OCI-M1 (cell line): ENCODE data around the gene KCNH4.
"Not testable (repeated sequence)": the region's sequence is repeated elsewhere in the genome, so short reads cannot be mapped to it uniquely, and the experiment has no call there.

Experiments used
- DNase-seq: peaks from one replicate; lab custom pipeline; 2025; lab: John Stamatoyannopoulos, UW

KCNH4 gene

DNA sequence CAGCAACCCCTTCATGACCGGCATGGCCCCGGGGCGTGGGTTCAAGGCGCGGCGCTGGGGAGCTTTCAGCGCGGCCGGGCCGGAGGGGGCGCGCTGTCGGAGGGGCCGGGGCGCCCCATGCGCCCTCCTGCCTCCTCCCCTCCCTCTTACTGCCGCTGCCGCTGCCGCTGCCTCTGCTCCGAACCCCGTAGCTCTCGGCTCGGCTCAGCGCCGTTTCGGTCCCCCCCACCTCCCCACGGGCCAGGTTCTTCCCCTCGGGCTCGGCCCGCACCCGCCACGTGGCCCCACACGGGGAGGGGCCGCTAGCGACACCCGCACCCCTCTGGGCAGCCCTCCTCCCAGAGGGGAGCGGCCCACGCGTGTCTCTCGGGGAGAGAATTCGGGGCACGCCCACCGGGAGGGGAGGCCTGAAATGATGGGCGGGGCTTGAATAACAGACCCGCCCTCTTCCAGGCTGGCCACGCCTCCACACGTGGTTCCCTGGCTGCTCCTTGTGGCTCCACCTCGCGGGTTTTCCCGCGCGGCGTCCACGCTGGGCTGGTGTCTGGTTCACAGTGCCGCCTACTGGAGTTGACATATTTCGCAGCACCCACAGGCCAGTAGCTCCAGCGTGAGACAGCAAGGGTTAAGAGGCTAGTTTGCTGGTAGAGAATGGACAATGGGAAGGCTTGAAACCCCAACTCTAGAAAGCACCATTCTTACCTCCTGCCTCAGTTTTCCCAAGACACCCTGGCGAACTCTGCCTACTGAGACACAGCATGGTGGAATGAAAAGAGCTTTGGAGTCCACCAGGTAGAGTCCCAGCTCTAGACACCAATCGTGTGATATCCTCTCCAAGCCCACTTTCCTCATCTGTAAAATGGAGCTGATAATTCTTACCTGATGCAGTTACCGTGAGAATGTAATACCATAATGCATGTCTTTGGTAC is at the start of gene KCNH4:
Gene KCNH4, minus strand, starts transcription at position 221 of the 929 bp plus-strand sequence. Its CDS starts 197 bp downstream, at position 24.
- peak; percentile 92 for DNase-seq

DNA sequence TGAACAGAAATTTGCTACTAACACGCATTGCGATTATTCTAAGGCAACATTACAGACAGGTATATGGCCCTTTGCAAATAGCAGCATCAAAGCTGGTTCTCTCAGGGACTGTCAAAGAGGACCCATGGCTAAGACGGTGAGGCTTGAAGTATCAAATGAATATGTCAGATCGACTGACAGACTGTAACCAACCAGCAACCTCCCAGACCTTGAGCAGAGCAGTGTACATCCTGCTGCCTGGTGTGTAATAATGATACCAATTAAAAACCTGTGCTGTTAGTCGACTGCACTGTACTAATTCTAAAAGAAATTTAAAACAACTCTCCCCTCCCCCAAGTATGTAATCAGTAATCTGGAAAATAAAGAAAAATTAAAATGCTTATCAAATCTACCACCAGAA is 49.3 kb upstream of the KCNH4 start:
- no peak for DNase-seq

DNA sequence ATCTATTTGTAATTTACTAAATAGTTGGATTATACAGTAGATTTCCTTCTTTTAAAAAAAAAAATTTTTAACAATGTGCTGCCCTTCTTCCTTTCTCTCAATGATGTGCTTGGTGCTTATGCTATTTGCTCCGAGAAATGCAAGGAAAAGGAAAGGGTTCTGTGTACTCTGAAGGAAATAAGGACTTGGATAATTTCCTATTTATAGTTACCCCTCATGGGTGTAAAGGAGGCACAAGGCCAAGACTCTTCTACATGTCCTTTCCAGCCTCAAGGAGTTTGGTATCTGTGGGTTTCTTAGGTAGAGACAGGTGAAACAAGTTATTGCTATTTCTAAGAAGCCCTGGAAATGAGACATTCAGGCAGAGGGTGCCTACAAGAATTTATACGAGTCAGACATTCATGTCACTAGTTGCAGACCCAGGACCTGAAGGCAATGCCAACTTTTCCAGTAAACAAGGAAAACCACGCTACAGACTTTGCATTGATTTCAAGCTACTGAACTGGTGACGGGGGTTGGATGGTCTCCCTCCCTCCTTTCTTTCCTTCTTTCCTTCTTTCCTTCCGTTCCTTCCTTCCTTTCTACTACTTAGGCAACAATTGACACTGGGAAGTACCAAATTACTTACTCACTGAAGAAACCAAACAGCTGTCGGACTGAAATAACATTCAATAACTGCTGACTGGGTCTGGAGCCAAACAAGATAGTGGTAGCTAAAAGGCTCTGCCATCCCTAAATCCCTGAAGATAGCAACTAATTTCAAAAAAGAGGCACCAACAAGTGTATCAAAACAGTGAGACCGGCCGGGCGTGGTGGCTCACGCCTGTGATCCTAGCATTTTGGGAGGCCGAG is 47.1 kb upstream of the KCNH4 start:
- DNase-seq = no peak

DNA sequence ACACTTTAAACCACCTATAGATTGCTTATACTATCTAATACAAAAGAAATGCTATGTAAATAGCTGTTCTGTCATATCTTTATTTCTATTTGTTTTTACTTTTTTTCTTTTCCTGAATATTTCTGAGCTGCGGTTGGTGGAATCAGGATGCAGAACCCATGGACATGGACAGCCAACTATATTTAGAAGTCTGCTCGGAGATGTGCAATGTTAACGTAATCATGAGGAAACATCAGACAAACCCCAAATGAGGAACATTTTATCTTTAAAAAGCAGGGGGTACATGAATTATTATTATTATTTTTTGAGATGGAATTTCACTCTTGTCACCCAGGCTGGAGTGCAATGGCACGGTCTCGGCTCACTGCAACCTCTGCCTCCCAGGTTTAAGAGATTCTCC is 44.7 kb upstream of the KCNH4 start:
- DNase-seq = no peak

DNA sequence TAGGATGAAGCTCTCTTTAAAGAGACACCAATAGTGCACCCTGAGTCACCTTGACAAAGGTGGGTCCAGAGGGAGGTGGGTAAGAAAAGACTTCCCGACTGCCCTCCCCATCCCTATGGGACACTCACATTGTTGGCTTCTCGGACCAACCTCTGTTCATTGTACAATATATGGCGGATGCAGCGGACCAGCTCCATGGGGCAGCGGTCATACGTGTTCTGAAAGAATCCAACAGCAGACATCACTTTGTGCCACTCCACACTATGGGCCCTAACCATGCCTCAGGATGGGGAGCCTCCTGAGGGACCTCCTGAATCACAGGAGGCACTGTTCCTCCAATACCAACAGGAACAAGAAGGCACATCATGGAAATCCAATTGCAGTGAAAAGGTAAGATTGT is 43.7 kb upstream of the KCNH4 start:
- no peak for DNase-seq

DNA sequence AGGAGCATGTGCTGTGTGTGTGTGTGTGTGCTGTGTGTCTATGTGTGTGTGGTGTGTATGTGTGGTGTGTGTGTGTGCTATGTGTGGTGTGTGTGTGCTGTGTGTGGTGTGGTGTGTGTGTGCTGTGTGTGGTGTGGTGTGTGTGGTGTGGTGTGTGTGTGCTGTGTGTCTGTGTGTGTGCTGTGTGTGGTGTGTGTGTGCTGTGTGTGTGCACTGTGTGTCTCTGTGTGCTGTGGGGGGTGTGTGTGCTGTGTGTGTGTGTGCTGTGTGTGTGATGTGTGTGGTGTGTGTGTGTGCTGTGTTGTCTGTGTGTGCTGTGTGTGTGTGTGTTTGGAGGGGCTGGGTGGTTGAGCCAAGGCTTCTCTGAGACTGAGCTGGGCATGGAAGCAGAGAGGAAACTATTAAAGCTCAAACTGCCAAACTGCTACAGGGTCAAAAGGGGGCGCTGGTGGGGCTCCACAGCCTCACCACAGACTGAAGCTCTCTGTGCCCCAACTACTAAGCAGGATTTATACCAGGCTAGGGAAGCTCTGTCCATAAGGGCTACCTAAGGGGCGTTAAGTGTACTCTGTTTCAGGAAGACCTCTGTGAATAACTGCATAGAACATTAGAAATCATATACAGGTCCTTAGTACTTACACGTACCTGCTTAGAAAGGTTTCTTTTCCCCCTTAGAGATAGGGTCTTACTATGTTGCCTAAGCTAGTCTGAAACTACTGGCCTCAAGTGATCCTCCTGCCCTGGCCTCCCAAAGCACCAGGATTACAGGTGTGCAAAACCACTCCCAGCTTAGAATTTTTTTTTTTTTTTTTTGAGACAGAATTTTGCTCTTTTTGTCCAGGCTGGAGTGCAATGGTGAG is 41.2 kb upstream of the KCNH4 start:
- DNase-seq = peak; percentile 70

DNA sequence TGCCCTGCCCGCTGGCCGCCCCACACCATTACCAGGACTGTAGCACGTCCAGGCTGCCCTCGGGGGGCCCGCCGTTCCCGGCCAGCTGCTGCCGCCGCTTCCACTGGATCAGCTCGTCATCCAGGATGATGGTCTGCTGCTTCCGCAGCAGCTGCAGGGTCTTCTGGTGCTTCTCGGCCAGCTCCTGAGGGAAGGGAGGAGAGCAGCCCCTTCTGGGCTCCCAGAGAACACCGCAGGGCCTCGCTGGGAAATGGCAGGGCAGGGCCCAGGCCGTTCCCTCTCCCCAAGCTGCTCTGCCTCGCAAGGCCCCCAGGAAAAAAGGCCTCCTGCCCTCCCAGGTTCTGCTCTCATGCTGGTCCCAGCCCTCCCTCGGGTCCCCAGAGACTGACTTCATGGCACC is 38.3 kb upstream of the KCNH4 start:
- not testable (repeated sequence) for DNase-seq

DNA sequence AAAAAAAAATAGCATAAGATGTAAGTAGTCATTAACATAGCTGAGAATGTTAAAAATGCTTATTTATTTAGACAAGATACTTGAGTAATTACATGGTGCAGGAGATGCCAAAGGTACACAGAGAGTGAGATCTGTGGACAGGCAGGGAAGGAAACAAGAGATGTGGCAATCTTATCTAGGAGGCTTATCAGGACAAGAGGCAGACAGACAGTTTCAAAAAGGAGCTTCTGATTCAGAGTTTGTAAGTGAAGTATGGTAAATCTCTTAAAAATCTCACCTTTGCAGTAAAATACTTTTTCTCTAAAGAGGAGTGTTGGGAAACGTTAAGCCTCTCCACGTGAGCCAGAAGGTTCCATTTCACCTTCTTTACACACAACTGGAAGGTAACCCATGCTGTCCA is 33.2 kb upstream of the KCNH4 start:
- no peak for DNase-seq

DNA sequence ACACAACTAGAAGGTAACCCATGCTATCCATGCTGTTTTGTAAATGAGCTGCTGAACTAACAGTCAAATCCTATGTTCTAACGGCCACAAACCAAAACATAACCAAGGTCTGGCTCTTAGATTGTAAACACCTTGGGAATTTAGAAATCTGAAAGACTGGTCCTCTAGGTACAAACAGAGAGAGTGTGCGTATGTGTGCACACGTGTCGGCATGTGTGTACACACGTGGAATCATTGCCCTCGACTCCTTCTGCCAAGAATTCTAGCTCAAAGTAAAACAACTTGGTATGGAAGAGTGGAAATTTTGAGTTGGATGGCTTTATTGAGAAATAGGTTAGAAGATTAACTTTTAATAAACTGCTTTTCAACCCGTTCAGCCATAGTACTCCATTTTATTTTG is 31.4 kb upstream of the KCNH4 start:
- DNase-seq = no peak

DNA sequence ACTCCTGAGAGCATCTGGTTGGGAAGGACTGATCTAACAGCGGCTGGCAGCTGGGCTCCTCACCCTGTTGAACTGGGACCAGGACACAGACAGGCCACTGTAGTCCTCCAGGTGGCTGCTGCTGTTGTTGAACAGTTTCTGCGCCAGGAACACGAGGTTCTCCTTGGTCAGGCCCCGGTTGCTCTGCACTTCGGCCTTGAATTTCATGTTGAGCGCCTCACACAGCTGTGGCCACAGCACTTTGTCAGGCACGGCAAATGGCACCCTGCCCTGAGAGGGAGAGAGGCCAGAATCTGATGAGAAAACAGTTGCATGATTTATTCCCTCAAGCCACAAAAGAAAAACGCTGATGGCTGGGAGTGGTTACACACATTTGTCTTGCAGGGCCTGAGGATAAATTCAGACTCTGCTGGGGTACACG is 31.0 kb upstream of the KCNH4 start:
- not testable (repeated sequence) for DNase-seq

DNA sequence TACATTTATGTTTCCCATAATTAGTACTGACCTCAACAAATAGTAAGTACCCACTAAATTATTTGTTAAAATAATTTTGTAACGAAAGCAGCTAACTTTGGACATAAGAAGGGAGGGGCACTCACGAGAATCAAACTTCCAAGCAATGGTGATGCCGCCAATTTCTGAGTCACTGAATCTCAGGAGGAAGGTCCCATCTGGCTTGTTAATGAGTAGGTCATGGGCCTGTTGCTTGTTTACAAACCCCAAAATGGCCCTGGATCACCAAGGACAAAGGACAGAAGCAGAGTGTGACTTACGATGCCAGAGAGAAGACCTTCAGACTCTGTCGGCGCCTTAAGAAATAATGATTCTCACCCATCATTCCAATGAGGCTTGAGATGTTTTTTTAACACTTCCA is 29.1 kb upstream of the KCNH4 start:
- DNase-seq = no peak

DNA sequence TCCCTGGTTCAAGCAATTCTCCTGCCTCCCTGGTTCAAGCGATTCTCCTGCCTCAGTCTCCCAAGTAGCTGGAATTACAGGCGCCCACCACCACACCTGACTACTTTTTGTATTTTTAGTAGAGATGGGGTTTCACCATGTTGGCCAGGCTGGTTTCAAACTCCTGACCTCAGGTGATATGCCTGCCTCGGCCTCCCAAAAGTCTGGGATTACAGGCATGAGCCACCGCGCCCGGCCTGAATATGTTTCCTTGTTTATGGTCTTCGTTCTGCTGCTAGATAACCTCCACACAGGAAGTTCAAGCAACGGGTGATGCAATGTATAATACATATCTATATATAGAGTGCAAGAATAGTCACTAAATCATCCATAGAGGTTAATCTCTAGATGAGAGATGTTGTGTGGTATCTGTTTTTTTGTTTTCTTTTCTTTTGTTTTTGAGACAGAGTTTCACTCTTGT is 25.2 kb upstream of the KCNH4 start:
- DNase-seq = not testable (repeated sequence)

DNA sequence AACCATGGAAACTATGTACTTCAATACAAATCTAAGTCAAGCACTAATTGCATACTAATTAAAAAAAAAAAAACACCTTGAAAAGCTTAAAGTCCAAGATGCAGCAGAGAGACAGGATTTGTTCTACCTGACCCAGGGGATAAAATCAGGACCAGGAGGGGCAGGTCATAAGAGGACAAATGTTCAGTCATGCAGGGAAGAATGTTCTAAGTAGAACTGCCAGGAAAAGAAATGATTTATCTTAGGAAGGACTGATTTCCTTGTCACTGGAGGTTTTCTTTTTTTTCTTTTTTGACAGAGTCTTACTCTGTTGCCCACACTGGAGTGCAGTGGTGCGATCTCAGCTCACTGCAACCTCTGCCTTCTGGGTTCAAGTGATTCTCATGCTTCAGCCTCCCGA is 22.4 kb upstream of the KCNH4 start:
- no peak for DNase-seq

DNA sequence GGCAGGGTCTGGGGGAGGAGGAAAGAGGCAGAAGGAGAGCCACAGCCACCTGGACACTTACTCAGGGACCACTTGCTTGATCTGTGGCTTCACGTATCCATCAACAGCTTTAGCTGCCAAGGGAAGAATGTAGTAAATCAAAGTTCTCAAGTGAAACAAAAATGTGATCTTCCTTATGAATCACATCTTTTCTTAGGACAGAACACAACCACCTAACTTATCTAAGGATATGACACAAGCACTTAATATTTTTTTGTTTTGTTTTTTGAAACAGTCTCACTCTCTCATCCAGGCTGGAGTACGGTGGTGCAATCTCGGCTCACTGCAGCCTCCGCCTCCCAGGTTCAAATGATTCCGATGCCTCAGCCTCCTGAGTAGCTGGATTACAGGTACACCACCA is 21.8 kb upstream of the KCNH4 start:
- no peak for DNase-seq

DNA sequence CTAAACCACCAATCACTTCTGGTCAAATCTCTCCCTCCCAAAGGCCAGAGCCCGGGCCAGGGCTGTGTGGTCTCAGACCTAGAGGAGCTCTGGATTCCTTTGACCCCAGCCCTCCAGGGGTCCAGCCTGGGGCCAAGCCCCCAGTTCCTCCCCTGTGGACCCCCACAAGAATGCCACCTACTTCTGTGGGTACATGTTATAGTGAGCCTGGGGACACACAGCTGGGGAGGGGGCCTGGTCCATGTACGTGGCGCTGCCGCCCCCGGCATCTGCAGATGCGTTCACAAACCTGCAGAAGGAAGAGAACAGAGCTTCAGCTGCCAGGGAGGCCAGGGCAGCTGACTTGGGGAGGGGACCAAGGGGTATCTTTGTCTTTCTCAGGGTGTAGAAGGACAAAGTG is 21.2 kb upstream of the KCNH4 start:
- DNase-seq = no peak

DNA sequence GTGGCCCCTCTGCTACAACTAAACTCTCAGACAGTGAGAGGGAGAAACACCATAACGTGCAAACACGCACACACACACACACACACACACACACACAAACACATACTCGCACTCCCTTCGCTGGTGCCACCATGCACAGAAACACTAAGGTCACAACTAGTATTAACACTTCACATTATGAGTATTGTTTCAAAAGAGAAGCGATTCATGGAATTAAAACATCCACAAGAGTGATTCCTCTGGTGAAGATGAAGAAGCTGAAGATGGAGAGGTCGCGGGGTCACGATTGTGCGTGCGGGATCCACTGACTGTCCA is 20.5 kb upstream of the KCNH4 start:
- DNase-seq = no peak

DNA sequence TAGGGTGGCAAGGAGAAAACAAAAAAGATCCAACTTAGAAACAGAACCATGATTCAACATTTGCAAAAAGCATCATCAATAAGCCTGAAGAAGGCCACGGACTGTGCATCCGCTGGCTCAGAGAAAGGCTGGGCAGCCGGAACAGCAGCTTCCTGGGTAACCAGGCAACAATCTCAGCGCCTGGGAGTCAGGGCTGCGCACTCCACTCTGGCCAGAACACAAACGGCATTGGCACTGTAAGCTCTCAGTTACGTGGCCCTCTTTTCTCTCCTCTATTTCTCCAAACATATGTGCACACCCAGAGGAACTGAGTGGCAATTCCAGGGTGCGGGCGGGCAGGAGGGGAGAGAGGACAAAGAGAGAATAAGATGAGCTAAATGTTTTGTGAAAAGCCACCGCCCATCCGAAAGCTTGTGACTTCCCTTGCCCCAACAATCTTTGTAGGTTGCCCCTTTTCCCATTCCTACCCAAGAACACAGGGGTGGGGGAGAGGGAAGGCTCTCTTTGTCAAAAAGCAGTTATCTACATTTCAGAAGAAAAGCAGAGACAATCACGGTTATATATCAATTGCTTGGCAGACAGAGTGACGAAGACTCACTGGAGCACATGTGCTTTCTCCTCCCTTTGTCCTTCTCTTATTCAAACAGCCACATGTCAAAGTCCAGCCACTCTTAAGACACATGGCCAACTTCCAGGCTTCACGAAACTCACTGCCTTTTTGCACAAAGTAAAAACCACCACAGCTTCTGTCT is 19.9 kb upstream of the KCNH4 start:
- no peak for DNase-seq

DNA sequence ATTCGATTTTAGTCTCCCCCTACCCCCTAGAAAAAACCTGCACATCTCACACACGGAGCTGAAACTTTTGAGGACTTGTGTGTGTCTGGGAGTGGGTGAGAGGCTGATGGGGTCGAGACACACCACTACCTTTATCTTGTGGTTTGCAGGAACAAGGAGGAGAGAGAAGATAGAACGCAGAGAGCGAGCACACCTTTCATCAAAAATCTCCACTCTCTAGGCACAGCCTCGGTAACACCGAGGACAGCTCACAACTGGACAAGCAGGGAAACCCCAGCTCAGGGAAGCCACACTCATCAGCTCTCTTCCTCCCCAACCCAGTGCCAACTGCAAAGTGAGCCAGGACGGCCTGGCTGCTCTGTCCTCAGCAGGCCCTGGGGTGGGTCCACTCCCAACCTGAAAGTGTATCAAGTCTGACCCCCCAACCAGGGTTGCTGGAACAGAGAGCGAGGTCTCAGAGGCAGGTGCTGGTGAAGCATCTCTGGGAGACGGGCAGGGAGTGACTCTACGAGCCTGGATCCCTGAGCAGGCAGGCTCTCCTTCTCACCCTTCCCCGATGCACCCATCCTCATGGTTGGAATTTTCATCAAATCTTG is 18.6 kb upstream of the KCNH4 start:
- no peak for DNase-seq

DNA sequence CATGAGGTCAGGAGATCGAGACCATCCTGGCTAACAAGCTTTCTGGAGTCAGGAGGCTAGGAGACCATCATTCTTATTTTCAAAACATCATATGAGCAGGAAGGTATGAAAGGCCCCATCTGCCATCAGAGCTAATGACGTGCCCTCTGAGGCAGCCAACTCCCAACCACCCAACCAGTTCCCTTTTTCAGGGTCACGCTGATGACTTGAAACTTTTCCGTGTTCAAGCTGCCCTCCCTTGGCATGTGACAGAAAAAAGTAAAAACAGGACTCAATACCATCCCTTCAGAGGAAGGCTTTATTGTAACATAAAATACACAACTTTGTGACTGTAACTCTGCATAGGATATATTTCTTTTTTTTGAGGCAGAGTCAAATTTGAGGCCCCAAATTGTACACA is 18.0 kb upstream of the KCNH4 start:
- peak; percentile 70 for DNase-seq

DNA sequence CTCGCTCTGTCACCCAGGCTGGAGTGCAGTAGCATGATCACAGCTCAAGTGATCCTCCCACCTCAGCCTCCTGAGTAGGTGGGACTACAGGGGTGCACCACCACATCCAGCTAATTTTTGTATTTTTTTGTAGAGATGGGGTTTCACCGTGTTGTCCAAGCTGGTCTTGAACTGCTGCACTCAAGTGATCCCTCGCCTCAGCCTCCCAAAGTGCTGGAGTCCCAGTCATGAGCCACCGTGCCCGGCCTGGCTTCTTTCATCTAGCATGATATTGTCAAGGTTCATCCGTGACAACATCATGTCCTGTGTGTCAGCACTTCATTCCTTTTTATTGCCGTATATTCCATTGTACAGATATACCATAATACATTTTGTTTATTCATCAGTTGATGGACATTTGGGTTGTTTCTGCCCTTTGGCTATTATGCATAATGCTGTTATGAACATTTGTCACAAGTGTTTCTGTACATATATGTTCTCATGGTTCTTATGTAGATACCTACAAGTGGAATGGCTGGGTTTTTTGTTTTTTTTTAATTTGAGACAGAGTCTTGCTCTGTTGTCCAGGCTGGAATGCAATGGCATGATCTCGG is 16.7 kb upstream of the KCNH4 start:
- DNase-seq = no peak
